Upper lobe of right lung (tissue), 1 donor: ENCODE data around the gene UBXN2A. TPM values are rescaled to one million over a fixed set of nuclear protein-coding genes. Genes with fewer than 3 reads are reported as not detected.

Experiments used
- ATAC-seq: fragments of 200-7000 bp; cut with Tn5 transposase; one replicate; pipeline ENCODE4 v1.9.1; 2020; ENCODE audit warnings: mild to moderate bottlenecking, moderate library complexity
- DNase-seq: peaks from one replicate; pipeline ENCODE4 v3.0.0-alpha.2; 2020
- H3K27ac ChIP-seq: fragments of 200-600 bp; one replicate; pipeline ENCODE4 v1.8.0; 2022
- H3K27me3 ChIP-seq: fragments of 200-600 bp; one replicate; pipeline ENCODE4 v1.8.0; 2022; ENCODE audit warnings: mild to moderate bottlenecking
- H3K36me3 ChIP-seq: fragments of 200-600 bp; one replicate; pipeline ENCODE4 v1.8.0; 2022
- H3K4me1 ChIP-seq: fragments of 200-600 bp; one replicate; pipeline ENCODE4 v1.8.0; 2022
- H3K4me3 ChIP-seq: fragments of 200-600 bp; one replicate; pipeline ENCODE4 v1.8.0; 2022; ENCODE audit warnings: mild to moderate bottlenecking
- H3K9me3 ChIP-seq: fragments of 200-600 bp; one replicate; pipeline ENCODE4 v1.8.0; 2022
- CTCF ChIP-seq: fragments of 200-600 bp; IDR thresholded peaks from one replicate; pipeline ENCODE4 v1.8.0; 2022; ENCODE audit warnings: antibody characterized with exemption
- intact Hi-C: fragments of 100-400 bp; cut with DNase I; formaldehyde crosslinking; loops from one replicate; pipeline ENCODE4 v1.11.0; 2022
- total RNA-seq: library from RNA; stranded (reverse); fragmentation: NEBNext Ultra II Directional; extraction: Animal tissue kit (Norgen Biotek cat#: 25700); gene quantifications from one replicate; pipeline ENCODE4 v1.2.1, GENCODE V29; 2021
- donor health status: DM: no; HTN: yes; CAD: no; lungs with severe emphysema.

UBXN2A gene
- total RNA-seq, 1 donor from 2014 or later, result 12.7 TPM

GRCh38 chr2:23918837-23919489 is 21.3 kb upstream of the UBXN2A start:
- ATAC-seq, result no peak
- H3K4me1 ChIP-seq, result peaks cover 11% of the 10 kb centered on the region

GRCh38 chr2:23924589-23925359 is 15.5 kb upstream of the UBXN2A start:
- no peak for ATAC-seq
- H3K36me3 ChIP-seq, result no peaks in the 10 kb centered on the region
- H3K4me3 ChIP-seq, result peak overlapping the region; percentile 92
- H3K27ac ChIP-seq, result peak overlapping the region; percentile 94
- no peak for DNase-seq
- no peaks in the 10 kb centered on the region for H3K27me3 ChIP-seq
- intact Hi-C loops, result no loop called here
- H3K9me3 ChIP-seq, result no peaks in the 10 kb centered on the region
- no peak for TF ChIP-seq CTCF
- peaks cover 18% of the 10 kb centered on the region for H3K4me1 ChIP-seq

More at GRCh38 chr2:23918837-23919489, 21.3 kb upstream of the UBXN2A start:
- Histone ChIP-seq H3K4me3 (no peak overlapping the region), H3K9me3 (no peaks in the 10 kb centered on the region), H3K27ac (no peak overlapping the region), H3K27me3 (no peaks in the 10 kb centered on the region), H3K36me3 (no peaks in the 10 kb centered on the region)
- no peak for DNase-seq
- intact Hi-C loops, result no loop called here
- no peak for TF ChIP-seq CTCF

- Histone ChIP-seq H3K27ac (peak overlapping the region; percentile 94), H3K27me3 (no peaks in the 10 kb centered on the region), H3K4me1 (peaks cover 18% of the 10 kb centered on the region), H3K36me3 (no peaks in the 10 kb centered on the region), H3K4me3 (peak overlapping the region; percentile 92), H3K9me3 (no peaks in the 10 kb centered on the region)
- peak; percentile 65 for ATAC-seq
- no peak for TF ChIP-seq CTCF
- no peak for DNase-seq
- intact Hi-C loops, result no loop called here
Observed at GRCh38 chr2:23925702-23926289, 14.5 kb upstream of the UBXN2A start.

GRCh38 chr2:23926290-23926749 is 13.9 kb upstream of the UBXN2A start:
- intact Hi-C loops, result no loop called here
- no peak for TF ChIP-seq CTCF
- Histone ChIP-seq H3K27me3 (no peaks in the 10 kb centered on the region), H3K27ac (peak overlapping the region; percentile 94), H3K4me3 (peak overlapping the region; percentile 92), H3K9me3 (no peaks in the 10 kb centered on the region), H3K4me1 (peaks cover 17% of the 10 kb centered on the region), H3K36me3 (no peaks in the 10 kb centered on the region)
- DNase-seq (no peak), ATAC-seq (peak; percentile 45)

- DNase-seq (peak; percentile 96), ATAC-seq (peak; percentile 97)
- H3K27ac ChIP-seq, result peak within 1 kb of the TSS; percentile 94
- H3K27me3 ChIP-seq, result no peaks in the 10 kb centered on the region
- H3K4me1 ChIP-seq, result peaks cover 14% of the 10 kb centered on the region
- intact Hi-C loops, result no loop called here
- H3K9me3 ChIP-seq, result no peaks in the 10 kb centered on the region
- TF ChIP-seq CTCF, result peak; percentile 84
- H3K36me3 ChIP-seq, result no peaks in the 10 kb centered on the region
- H3K4me3 ChIP-seq, result peak within 1 kb of the TSS; percentile 92
Observed at GRCh38 chr2:23926750-23927571, 13.3 kb upstream of the UBXN2A start, which contains the start of gene ATAD2B. TSS of gene ATAD2B (minus strand) at chr2:23927123. CDS start at chr2:23926770, 353 bp downstream.
